Stimulated activated CD4-positive, alpha-beta T cell treated with anti-CD3 and anti-CD28 coated beads, Interleukin-12 subunit alpha, Interleukin-12 subunit beta, amount 100 ng/mL, for 48 hours (primary cell): ENCODE results near the gene MED9.
"Not testable (repeated sequence)": the region's sequence is repeated elsewhere in the genome, so short reads cannot be mapped to it uniquely, and the experiment has no call there.

Source experiments
- DNase-seq, 3 donors: peaks; one replicate each; pipeline ENCODE4 v3.0.0-alpha.2; 2020; ENCODE audit warnings: low read depth in 2 of 3, low spot score in 1 of 3

MED9 gene

DNA sequence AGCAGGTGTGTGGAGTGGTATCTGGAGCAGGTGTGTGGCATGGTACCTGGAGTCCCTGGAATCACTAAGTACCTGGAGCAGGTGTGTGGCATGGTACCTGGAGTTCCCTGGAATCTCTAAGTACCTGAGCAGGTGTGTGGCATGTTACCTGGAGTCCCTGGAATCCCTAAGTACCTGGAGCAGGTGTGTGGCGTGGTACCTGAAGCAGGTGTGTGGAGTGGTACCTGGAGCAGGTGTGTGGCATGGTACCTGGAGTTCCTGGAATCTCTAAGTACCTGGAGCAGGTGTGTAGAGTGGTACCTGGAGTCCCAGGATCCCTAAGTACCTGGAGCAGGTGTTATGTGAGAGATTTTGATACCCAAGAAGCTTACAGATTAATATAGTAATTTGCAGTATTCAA, 22.1 kb upstream of the MED9 start:
- not testable (repeated sequence) for DNase-seq

- DNase-seq = no peak
Observed at GRCh38 chr17:17455173-17455572, 21.6 kb upstream of the MED9 start.

DNA sequence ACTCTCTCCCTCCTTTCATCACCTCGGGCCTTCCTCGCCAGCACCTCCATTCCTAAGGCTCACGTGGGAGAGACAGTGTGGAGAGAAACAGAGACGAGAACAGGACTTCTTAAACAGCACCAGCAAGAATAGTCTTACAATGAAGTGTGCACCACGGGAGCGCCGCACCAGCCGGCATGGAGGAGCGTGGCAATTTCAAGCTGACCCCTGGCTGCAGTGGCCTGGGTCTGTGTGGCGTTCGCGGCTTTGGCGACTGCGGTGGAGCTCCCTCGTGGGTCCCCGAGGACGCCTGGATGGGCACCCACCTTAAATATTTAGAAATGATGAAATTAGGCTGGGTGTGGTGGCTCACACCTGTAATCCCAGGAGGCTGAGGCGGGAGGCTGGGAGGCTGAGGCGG, 20.5 kb upstream of the MED9 start:
- no peak for DNase-seq

- no peak for DNase-seq
Observed at GRCh38 chr17:17457680-17458079, 19.1 kb upstream of the MED9 start.

- DNase-seq = no peak
Observed at GRCh38 chr17:17460038-17460437, 16.8 kb upstream of the MED9 start.

DNA sequence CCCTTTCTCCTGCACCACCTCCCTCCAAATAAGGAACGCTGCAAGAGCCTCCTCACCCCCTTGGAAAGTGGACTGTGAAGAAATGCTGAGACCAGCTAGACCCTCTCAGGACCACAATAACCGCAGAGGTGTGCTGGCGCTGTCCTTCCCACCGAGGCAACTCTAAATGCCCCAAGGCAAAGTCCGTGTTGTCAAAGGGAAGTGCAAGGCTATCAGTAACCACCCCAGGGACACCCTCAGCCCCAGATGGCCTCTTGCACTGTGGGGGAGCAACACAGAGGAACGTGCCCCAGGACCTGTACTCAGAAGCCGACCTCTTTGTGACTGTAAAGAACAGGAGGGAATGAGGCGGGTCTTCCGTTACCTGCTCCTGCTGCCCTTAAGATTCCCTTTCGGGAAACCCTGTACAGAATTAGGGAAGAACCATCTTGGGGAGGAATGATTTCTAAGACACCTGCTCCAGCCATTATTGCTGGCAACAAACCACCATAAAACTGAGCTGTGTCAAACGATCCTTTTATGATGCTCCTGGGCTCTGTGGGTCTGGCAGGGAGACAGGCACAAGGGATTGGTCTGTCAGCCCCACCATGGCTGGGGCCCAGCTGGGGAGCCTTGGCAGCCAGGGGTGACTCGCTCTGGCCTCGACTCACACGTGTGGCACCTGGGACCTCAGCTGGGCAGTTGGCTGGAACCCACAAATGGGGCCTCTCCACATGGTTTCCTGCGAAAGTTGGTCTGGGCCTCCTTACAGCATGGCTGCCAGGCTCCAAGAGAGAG, 14.6 kb upstream of the MED9 start:
- no peak for DNase-seq

DNA sequence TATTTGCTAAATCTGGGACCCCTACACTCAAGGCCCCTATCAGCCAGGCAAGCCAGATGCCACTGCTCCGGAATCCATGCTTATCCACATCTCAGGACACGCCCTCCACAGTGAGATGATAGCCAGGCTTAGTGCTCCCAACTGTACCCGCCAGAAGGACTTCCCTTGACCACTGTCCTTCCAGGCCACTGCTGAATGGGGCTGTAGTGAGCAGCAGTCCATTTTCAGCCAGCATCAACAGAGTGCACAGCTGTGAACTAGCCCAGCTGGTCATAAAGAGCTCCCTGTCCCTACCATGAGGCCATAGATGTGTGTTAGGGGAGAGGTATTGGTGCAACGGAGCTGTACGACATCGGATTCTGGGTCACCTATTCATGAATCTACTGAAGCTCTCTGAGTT, 13.0 kb upstream of the MED9 start:
- DNase-seq = no peak

GRCh38 chr17:17465878-17466277, 10.9 kb upstream of the MED9 start:
- not testable (repeated sequence) for DNase-seq

DNA sequence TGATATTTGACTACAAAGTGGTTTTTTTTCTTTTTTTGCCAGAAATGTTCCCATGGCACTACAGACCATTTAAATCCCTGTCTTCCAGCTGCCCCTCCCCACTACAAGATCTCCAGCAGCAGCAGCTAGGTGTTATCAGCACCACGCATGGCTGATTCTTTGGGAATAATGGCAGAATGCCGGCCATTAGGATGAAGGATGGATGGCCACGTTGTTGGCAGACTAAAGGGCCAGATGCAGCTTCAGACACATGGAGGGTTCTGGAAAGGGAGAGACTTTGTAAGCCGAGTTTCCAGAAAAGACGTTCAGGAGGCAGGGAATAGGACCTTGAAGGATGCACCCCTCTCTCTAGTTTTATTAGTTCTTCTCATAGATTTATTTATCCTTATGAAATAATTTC, 10.3 kb upstream of the MED9 start:
- DNase-seq = no peak

- no peak for DNase-seq
Observed at GRCh38 chr17:17467016-17467415, 9.8 kb upstream of the MED9 start.

GRCh38 chr17:17467720-17468119, 9.1 kb upstream of the MED9 start:
- no peak for DNase-seq

DNA sequence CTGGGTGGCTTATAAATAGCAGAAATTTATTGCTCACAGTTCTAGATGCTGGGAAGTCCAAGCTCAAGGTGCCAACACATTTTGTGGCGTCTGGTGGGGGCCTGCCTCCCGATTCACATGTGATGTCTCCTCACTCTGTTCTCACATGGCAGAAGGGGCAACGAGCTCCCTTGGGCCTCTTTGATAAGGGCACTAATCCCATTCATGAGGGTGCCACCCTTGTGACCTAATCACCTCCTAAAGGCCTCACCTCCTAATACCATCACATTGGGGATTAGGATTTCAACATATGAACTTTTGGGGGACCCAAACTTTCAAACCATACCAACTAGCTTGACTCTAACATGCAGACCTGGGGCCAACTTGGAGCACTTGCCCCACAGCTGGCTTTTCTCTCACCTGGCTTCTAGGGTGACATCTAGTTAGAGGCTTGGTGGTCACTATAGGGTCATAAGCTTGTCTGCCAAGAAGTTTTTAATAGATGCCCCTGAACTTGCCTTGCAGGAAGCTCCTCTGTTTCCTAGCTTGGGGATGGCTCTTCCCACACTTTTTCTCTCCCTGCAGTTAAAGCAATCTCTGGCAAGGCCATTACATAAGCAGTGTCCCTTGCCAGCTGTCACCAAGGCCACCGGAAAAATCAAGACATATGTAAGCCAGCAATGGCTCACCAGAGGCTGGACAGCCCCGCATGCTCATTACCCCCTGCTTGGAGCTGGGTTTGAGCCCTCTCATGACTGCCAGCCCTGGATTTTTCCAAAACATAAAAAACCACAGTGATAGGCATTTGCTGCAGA, 8.4 kb upstream of the MED9 start:
- no peak for DNase-seq

- no peak for DNase-seq
Observed at GRCh38 chr17:17469358-17469757, 7.4 kb upstream of the MED9 start.

GRCh38 chr17:17469996-17470395, 6.8 kb upstream of the MED9 start:
- no peak for DNase-seq

GRCh38 chr17:17472333-17472920, 4.4 kb upstream of the MED9 start:
- no peak for DNase-seq

GRCh38 chr17:17474341-17474740, 2.5 kb upstream of the MED9 start:
- no peak for DNase-seq

DNA sequence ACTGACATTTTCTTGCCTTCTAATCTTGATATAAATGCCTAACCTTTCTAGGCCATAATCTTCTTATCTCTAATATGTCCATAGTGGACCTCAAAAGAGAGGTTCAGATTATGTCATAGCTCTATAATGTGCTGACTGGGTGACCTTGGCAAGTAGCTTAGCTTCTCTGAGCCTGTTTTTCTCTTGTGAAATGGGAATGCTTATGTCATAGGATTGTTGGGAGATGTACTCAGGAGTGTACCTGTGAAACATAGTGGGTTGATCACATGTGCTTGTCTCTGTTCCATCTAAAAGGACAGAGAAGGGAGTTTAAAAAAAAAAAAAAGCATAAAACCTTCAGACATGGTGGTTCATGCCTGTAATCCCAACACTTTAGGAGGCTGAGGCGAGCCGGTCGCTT, 2.4 kb downstream of the MED9 start:
- no peak for DNase-seq

DNA sequence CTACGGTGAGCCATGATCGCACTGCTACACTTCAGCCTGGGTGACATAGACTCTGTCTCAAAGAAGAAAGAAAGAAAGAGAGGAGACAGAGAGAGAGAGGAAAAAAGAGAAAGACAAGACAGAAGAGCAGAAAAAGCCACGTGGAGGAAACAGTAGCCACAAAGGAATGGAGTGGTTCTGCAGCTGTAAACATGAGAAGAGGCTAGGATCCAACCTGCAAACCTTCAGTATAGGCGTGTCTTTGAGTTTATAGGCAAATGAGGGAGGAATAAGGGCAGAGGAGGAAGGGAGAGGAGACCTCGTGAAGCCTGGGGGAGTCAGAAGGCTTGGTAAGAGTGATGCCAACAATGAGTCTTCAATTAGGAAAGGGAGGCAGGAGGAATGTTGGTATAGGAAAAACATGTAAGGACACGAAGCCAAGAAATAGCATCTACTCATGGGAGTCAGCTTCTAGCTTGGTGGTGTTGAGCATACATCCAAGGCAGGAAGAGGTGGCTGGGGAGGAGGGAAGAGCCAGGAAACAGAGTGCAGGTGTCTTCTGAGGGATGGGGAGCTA, 3.9 kb downstream of the MED9 start:
- no peak for DNase-seq

DNA sequence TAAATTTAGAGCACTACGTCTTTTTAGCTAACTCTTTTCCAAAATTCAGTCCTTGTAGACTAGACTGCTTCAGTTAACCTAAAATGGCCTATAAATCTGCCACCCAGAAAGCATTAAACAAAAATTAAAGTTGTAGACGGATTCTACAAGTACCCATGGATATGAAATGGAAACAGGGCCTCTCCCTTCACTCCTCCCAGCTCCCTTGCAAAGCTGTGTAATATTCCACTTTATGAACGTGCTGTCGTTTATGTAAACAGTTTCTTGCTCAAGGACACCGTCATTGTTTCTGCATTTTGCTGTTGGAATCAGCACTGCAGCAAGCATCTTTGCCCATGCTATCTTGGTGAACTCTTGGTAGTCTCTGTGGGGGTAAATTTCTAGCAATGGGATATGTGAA, 5.1 kb downstream of the MED9 start:
- no peak for DNase-seq

DNA sequence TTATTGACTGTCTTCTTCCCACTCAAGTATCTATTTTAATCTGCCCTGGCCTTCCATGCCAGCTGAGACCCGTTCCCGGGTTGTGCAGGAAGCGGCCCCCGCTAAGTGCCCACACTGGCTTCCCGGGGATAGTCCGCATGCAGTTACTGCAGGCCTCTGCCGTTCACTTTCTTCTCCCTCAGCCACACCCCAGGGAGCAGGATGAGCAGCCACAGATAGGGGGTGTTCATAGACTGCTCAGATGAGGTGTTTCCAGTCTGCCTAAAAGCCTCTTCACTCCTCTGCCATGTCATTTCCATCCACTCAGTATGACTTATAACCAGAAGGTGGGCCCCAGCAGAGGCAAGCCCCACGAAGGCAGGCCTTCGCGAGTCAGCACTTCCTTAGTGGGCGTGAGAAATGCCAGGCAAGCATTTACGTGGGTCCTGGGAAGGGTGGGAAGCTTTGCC, 7.7 kb downstream of the MED9 start:
- peak; percentile 42 to 55 (median 46) for DNase-seq

DNA sequence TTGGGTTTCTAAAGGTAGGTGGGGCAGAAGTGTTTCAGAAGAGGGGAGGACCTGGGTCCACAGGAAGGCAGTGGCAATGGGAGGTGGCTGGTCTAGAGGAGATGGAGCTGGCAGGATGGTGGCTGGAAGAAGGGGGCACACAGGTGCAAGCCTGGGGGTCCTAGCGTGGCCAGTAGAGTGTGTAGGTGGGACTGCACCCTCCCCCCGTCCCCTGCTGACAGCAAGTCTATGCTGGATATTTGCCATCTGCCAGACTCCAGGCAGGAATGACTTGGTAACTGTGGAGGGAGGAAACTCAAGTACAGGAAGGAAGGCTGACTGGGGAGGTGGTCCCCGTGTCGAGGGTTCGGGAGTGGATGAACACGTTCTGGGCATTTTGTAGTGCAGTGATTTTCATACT, 8.6 kb downstream of the MED9 start:
- DNase-seq = no peak

- not testable (repeated sequence) for DNase-seq
Observed at GRCh38 chr17:17486416-17486815, 9.6 kb downstream of the MED9 start.
